HCT116 (cell line): Measurements from ENCODE around the gene ALPP. TPM values are rescaled to one million over a fixed set of nuclear protein-coding genes. Genes with fewer than 3 reads are reported as not detected.

Source experiments
- ATAC-seq: fragments of 200-7000 bp; cut with Tn5 transposase; 2 replicates; pipeline ENCODE4 v1.9.1; 2020; ENCODE audit warnings: mild to moderate bottlenecking, moderate library complexity
- BruUV-seq: library from RNA; stranded (reverse); fragments of 400-500 nt; replicated peaks from 2 replicates; lab custom pipeline; 2021; lab: Mats Ljungman, UMichigan
- CTCF ChIA-PET: fragments of 300-600 bp; sonication (Branson Sonifier 250); formaldehyde crosslinking; loops from one replicate; lab custom pipeline; 2021; ENCODE audit warnings: antibody characterized with exemption; lab: Charles Lee
- POLR2A ChIA-PET: fragments of 300-600, 350-600 bp; sonication (Branson Sonifier 250); formaldehyde crosslinking; loops from one replicate; lab custom pipeline; 2021; ENCODE audit warnings: antibody characterized with exemption; lab: Charles Lee
- RAD21 ChIA-PET, 2 experiments: fragments of 300-600 bp; sonication (Branson Sonifier 250); formaldehyde crosslinking; loops; one replicate each; lab custom pipeline; 2023; ENCODE audit warnings: low total read pairs in 2 of 2; ENCODE audit not compliant: uncharacterized antibody in 2 of 2, unreplicated experiment in 2 of 2, low non-redundant PET in 1 of 2; lab: Charles Lee
- DNase-seq: peaks from one replicate; pipeline ENCODE4 v3.0.0-alpha.2; 2010; ENCODE audit warnings: low read depth, low spot score
- H2AFZ ChIP-seq: fragments of 200-600 bp; shearing (Covaris generic), sonication (generic); 2 replicates; pipeline ENCODE4 v1.6.1; 2017; ENCODE audit warnings: low read depth, mixed run types, mixed read lengths, antibody characterized with exemption, low read length; ENCODE audit not compliant: poor library complexity, severe bottlenecking
- H3K27ac ChIP-seq: 2 replicates; pipeline ENCODE4 v1.5.1; 2012; ENCODE audit warnings: low read depth, low read length
- H3K27me3 ChIP-seq: fragments of 200-600 bp; sonication (generic); 2 replicates; pipeline ENCODE4 v1.6.1; 2016; ENCODE audit warnings: mixed run types, low read length, mixed read lengths; ENCODE audit not compliant: insufficient read depth
- H3K36me3 ChIP-seq, 2 experiments: fragments of 200-500 bp in 1 of 2; fragments of 200-600 bp in 1 of 2; sonication (Bioruptor generic) in 1 of 2; sonication (generic) in 1 of 2; 2 replicates each; pipeline versions ENCODE4 v1.5.1 to v1.6.1; 2014 to 2016; ENCODE audit warnings: low read length in 2 of 2, inconsistent platforms in 1 of 2, mixed read lengths in 1 of 2, mixed run types in 1 of 2; ENCODE audit not compliant: insufficient read depth in 2 of 2, control insufficient read depth in 1 of 2
- H3K4me1 ChIP-seq, 2 experiments: fragments of 200-600 bp in 1 of 2; sonication (generic) in 1 of 2; 2 replicates each; pipeline versions ENCODE4 v1.5.1 to v1.6.1; 2012 to 2017; ENCODE audit warnings: low read length in 2 of 2, inconsistent platforms in 1 of 2, mild to moderate bottlenecking in 1 of 2, mixed read lengths in 1 of 2, mixed run types in 1 of 2, moderate library complexity in 1 of 2; ENCODE audit not compliant: insufficient read depth in 2 of 2, control insufficient read depth in 1 of 2
- H3K4me2 ChIP-seq: fragments of 200-600 bp; sonication (generic); 2 replicates; pipeline ENCODE4 v1.6.1; 2017; ENCODE audit warnings: mixed run types, low read length, mixed read lengths
- H3K4me3 ChIP-seq, 2 experiments: fragments of 200-600 bp in 1 of 2; sonication (generic) in 1 of 2; replicated peaks in 1 of 2; 2 replicates each; pipeline ENCODE4 v1.5.1; 2011 to 2016; ENCODE audit warnings: low read length in 2 of 2, control low read depth in 1 of 2, low read depth in 1 of 2, mild to moderate bottlenecking in 1 of 2, mixed read lengths in 1 of 2, mixed run types in 1 of 2
- H3K79me2 ChIP-seq: fragments of 200-600 bp; sonication (generic); 2 replicates; pipeline ENCODE4 v1.6.1; 2017; ENCODE audit warnings: mild to moderate bottlenecking, mixed run types, low read length, moderate library complexity, mixed read lengths; ENCODE audit not compliant: insufficient read depth
- H3K9ac ChIP-seq: fragments of 200-600 bp; sonication (generic); 2 replicates; pipeline ENCODE4 v1.6.1; 2016; ENCODE audit warnings: low read length, mixed read lengths
- H3K9me2 ChIP-seq: fragments of 200-600 bp; sonication (generic), shearing (Covaris generic); 2 replicates; pipeline ENCODE4 v1.6.1; 2017; ENCODE audit warnings: mixed run types, mild to moderate bottlenecking, moderate library complexity; ENCODE audit not compliant: insufficient read depth
- H3K9me3 ChIP-seq, 2 experiments: fragments of 200-500 bp in 1 of 2; fragments of 200-600 bp in 1 of 2; sonication (Bioruptor generic) in 1 of 2; sonication (generic) in 1 of 2; 2 replicates each; pipeline ENCODE4 v1.6.1; 2014 to 2017; ENCODE audit warnings: low read length in 2 of 2, mixed read lengths in 2 of 2, inconsistent platforms in 1 of 2, low read depth in 1 of 2, mild to moderate bottlenecking in 1 of 2, mixed run types in 1 of 2, moderate library complexity in 1 of 2; ENCODE audit not compliant: control insufficient read depth in 1 of 2, insufficient read depth in 1 of 2
- H4K20me1 ChIP-seq: fragments of 200-600 bp; sonication (generic), shearing (Covaris generic); 2 replicates; pipeline ENCODE4 v1.6.1; 2017; ENCODE audit warnings: mixed run types, mild to moderate bottlenecking, moderate library complexity; ENCODE audit not compliant: insufficient read depth
- ATF3 ChIP-seq: IDR thresholded peaks from 2 replicates; pipeline ENCODE4 v1.6.1; 2012
- CTCF ChIP-seq, 3 experiments: fragments of 200-600 bp in 1 of 3; sonication (generic) in 1 of 3; IDR thresholded peaks in 2 of 3; conservative IDR thresholded peaks in 1 of 3; 2 replicates each; pipeline ENCODE4 v1.5.1; 2012 to 2017; ENCODE audit warnings: low read depth in 2 of 3, low read length in 2 of 3, antibody characterized with exemption in 1 of 3, borderline replicate concordance in 1 of 3, control low read depth in 1 of 3, mild to moderate bottlenecking in 1 of 3, mixed read lengths in 1 of 3, mixed run types in 1 of 3, moderate library complexity in 1 of 3; ENCODE audit not compliant: insufficient read depth in 1 of 3
- EZH2phosphoT487 ChIP-seq: fragments of 200-600 bp; IDR thresholded peaks from 2 replicates; pipeline ENCODE4 v1.6.1; 2018; ENCODE audit warnings: antibody characterized with exemption, borderline replicate concordance
- JUND ChIP-seq: IDR thresholded peaks from 2 replicates; pipeline ENCODE4 v1.6.1; 2012
- MAX ChIP-seq: IDR thresholded peaks from 2 replicates; pipeline ENCODE4 v1.6.1; 2012
- POLR2A ChIP-seq: IDR thresholded peaks from 2 replicates; pipeline ENCODE4 v1.7.0; 2011; ENCODE audit warnings: borderline replicate concordance; ENCODE audit not compliant: insufficient read depth, insufficient read length; ENCODE audit errors: extremely low read depth
- ZNF274 ChIP-seq: fragments of 200-500 bp; sonication (Bioruptor generic); IDR thresholded peaks from 2 replicates; pipeline ENCODE4 v1.6.1; 2014; ENCODE audit warnings: mild to moderate bottlenecking, low read depth, low read length, inconsistent platforms
- intact Hi-C: fragments of 100-400 bp; cut with micrococcal nuclease; formaldehyde crosslinking; loops from 2 replicates; pipeline ENCODE4 v1.10.0; 2022
- total RNA-seq: library from RNA; stranded (reverse); gene quantifications from one replicate; pipeline ENCODE4 v1.2.1, GENCODE V29; 2021; ENCODE audit not compliant: unreplicated experiment

The ALPP gene
- total RNA-seq, 1 experiment from 2014 or later: 0.34 TPM

GRCh38 chr2:232367016-232367415 is 11.5 kb upstream of the ALPP start:
- ChIA-PET CTCF (interaction anchor here (1.5 kb wide), 1 partner anchor 72 kb away, joined by 8 read pairs; no protein-coding TSS in a partner anchor), RAD21 (interaction anchor here in 1 of 2 experiments (1.0 kb wide), 1 partner anchor 73 kb away, joined by 4 read pairs; no protein-coding TSS in a partner anchor), POLR2A (no interaction called here)
- H3K36me3 ChIP-seq: no peaks in the 10 kb centered on the region
- no peaks in the 10 kb centered on the region for H3K79me2 ChIP-seq
- no peaks in the 10 kb centered on the region for H4K20me1 ChIP-seq
- H3K9me3 ChIP-seq: no peaks in the 10 kb centered on the region
- TF ChIP-seq ATF3: no peak
- no peak for TF ChIP-seq JUND
- TF ChIP-seq CTCF (IDR thresholded peaks at IDR 0.05 in 2 of 3, conservative IDR thresholded peaks at IDR 0.05 in 1 of 3; ENCODE audit: borderline replicate concordance in 1 of 3, insufficient read depth in 1 of 3, low read depth in 2 of 3, low read length in 2 of 3): no peak
- no peak for TF ChIP-seq POLR2A
- TF ChIP-seq ZNF274: no peak
- no peak for TF ChIP-seq MAX
- no peak for TF ChIP-seq EZH2phosphoT487
- peaks cover 0 to 4% of the 10 kb centered on the region in 2 experiments; a peak in 1 of 4 replicates for H3K4me1 ChIP-seq
- no peaks in the 10 kb centered on the region for H3K9me2 ChIP-seq
- no peaks in the 10 kb centered on the region for H3K27me3 ChIP-seq
- DNase-seq: no peak
- intact Hi-C loops: loop anchor here (2.0 kb wide), 1 partner anchor 74 kb away; no protein-coding TSS in a partner anchor
- no peak overlapping the region for H2AFZ ChIP-seq
- H3K27ac ChIP-seq: no peak overlapping the region
- H3K4me3 ChIP-seq: no peak overlapping the region
- no TSS peak for BruUV-seq
- no peak overlapping the region for H3K9ac ChIP-seq
- no peak for ATAC-seq
- no peak overlapping the region for H3K4me2 ChIP-seq
